Stimulated activated CD8-positive, alpha-beta memory T cell treated with anti-CD3 and anti-CD28 coated beads, Interleukin-7, amount 100 ng/mL, for 24 hours (primary cell): Measurements from ENCODE around the gene TMEM135.
"Not testable (repeated sequence)": the region's sequence is repeated elsewhere in the genome, so short reads cannot be mapped to it uniquely, and the experiment has no call there.

ENCODE experiments used
- DNase-seq: peaks from one replicate; pipeline ENCODE4 v3.0.0-alpha.2; 2020; ENCODE audit warnings: low read depth

TMEM135 gene

GRCh38 chr11:87141980-87142514 is 104.3 kb downstream of the TMEM135 start:
- DNase-seq: no peak

GRCh38 chr11:87142594-87142993 is 104.9 kb downstream of the TMEM135 start:
- no peak for DNase-seq

GRCh38 chr11:87143641-87144040 is 105.9 kb downstream of the TMEM135 start:
- no peak for DNase-seq

GRCh38 chr11:87144252-87144651 is 106.5 kb downstream of the TMEM135 start:
- DNase-seq: no peak

- no peak for DNase-seq
These were observed 111.0 kb downstream of the TMEM135 start for GRCh38 chr11:87148749-87149148.

- DNase-seq: not testable (repeated sequence)
These were observed 112.0 kb downstream of the TMEM135 start for GRCh38 chr11:87149782-87150181.

- no peak for DNase-seq
These were observed 113.2 kb downstream of the TMEM135 start for GRCh38 chr11:87150936-87151335.

GRCh38 chr11:87154246-87154645 is 116.5 kb downstream of the TMEM135 start:
- DNase-seq: no peak

GRCh38 chr11:87156970-87157369 is 119.2 kb downstream of the TMEM135 start:
- DNase-seq: no peak

GRCh38 chr11:87169076-87169475 is 131.3 kb downstream of the TMEM135 start:
- not testable (repeated sequence) for DNase-seq

GRCh38 chr11:87173185-87174039 is 135.7 kb downstream of the TMEM135 start:
- no peak for DNase-seq

GRCh38 chr11:87174870-87175269 is 137.1 kb downstream of the TMEM135 start:
- no peak for DNase-seq

- DNase-seq: no peak
These were observed 138.3 kb downstream of the TMEM135 start for GRCh38 chr11:87176044-87176443.

GRCh38 chr11:87179621-87180020 is 141.9 kb downstream of the TMEM135 start:
- no peak for DNase-seq

GRCh38 chr11:87180742-87181141 is 143.0 kb downstream of the TMEM135 start:
- no peak for DNase-seq

- no peak for DNase-seq
These were observed 143.4 kb downstream of the TMEM135 start for GRCh38 chr11:87181143-87181542.

- no peak for DNase-seq
These were observed 147.5 kb downstream of the TMEM135 start for GRCh38 chr11:87185228-87185627.

- DNase-seq: no peak
These were observed 149.3 kb downstream of the TMEM135 start for GRCh38 chr11:87187076-87187475.

GRCh38 chr11:87187930-87188329 is 150.2 kb downstream of the TMEM135 start:
- no peak for DNase-seq

- not testable (repeated sequence) for DNase-seq
These were observed 150.7 kb downstream of the TMEM135 start for GRCh38 chr11:87188396-87188795.

GRCh38 chr11:87188921-87189320 is 151.2 kb downstream of the TMEM135 start:
- not testable (repeated sequence) for DNase-seq

- no peak for DNase-seq
These were observed 152.3 kb downstream of the TMEM135 start for GRCh38 chr11:87190071-87190470.

GRCh38 chr11:87193756-87194470 is 156.2 kb downstream of the TMEM135 start:
- no peak for DNase-seq
